HEK293 (cell line): ENCODE results near the gene ADGRF3.
A peak's percentile ranks its signal among the peaks of the same experiment; 100 is the strongest.

ENCODE experiments used
- GLI2 ChIP-seq: fragments of 450-650 bp; formaldehyde crosslinking; IDR thresholded peaks from 2 replicates; pipeline ENCODE4; 2017; ENCODE audit warnings: missing biosample characterization, missing genetic modification characterization, low read depth, borderline replicate concordance
- KLF1 ChIP-seq: fragments of 450-650 bp; formaldehyde crosslinking; IDR thresholded peaks from 2 replicates; pipeline ENCODE4 v1.5.1; 2016; ENCODE audit warnings: missing biosample characterization, missing genetic modification characterization
- KLF17 ChIP-seq: fragments of 450-650 bp; formaldehyde crosslinking; IDR thresholded peaks from 2 replicates; pipeline ENCODE4 v1.5.1; 2016; ENCODE audit warnings: missing biosample characterization, missing genetic modification characterization
- KLF7 ChIP-seq: fragments of 450-650 bp; formaldehyde crosslinking; IDR thresholded peaks from 2 replicates; pipeline ENCODE4 v1.5.1; 2016; ENCODE audit warnings: missing biosample characterization, missing genetic modification characterization, borderline replicate concordance
- KLF8 ChIP-seq: fragments of 450-650 bp; formaldehyde crosslinking; IDR thresholded peaks from 2 replicates; pipeline ENCODE4 v1.5.1; 2016; ENCODE audit warnings: missing biosample characterization, missing genetic modification characterization
- MYNN ChIP-seq: fragments of 450-650 bp; formaldehyde crosslinking; IDR thresholded peaks from 2 replicates; pipeline ENCODE4 v1.5.1; 2016; ENCODE audit warnings: missing biosample characterization, missing genetic modification characterization, borderline replicate concordance
- REPIN1 ChIP-seq: fragments of 450-650 bp; formaldehyde crosslinking; IDR thresholded peaks from 2 replicates; pipeline ENCODE4 v1.5.1; 2017; ENCODE audit warnings: missing biosample characterization, missing genetic modification characterization, low read depth
- SETDB1 ChIP-seq: IDR thresholded peaks from one replicate; pipeline ENCODE4 v1.6.1; 2017; ENCODE audit warnings: mild to moderate bottlenecking, low read length, moderate library complexity, mixed read lengths; ENCODE audit not compliant: insufficient read length
- SP2 ChIP-seq: fragments of 450-650 bp; formaldehyde crosslinking; IDR thresholded peaks from 2 replicates; pipeline ENCODE4 v1.5.1; 2016; ENCODE audit warnings: missing biosample characterization, missing genetic modification characterization
- SP7 ChIP-seq: fragments of 450-650 bp; formaldehyde crosslinking; IDR thresholded peaks from 2 replicates; pipeline ENCODE4 v1.5.1; 2016; ENCODE audit warnings: missing biosample characterization, missing genetic modification characterization
- ZBTB49 ChIP-seq: fragments of 450-650 bp; formaldehyde crosslinking; IDR thresholded peaks from 2 replicates; pipeline ENCODE4 v1.5.1; 2016; ENCODE audit warnings: missing biosample characterization, missing genetic modification characterization, low read depth
- ZEB2 ChIP-seq: fragments of 450-650 bp; formaldehyde crosslinking; IDR thresholded peaks from 2 replicates; pipeline ENCODE4 v1.5.1; 2016; ENCODE audit warnings: missing biosample characterization, missing genetic modification characterization
- ZFP3 ChIP-seq: fragments of 450-650 bp; formaldehyde crosslinking; IDR thresholded peaks from 2 replicates; pipeline ENCODE4 v1.5.1; 2016; ENCODE audit warnings: low read depth, missing biosample characterization, missing genetic modification characterization
- ZIC2 ChIP-seq: fragments of 450-650 bp; formaldehyde crosslinking; IDR thresholded peaks from 2 replicates; pipeline ENCODE4 v1.5.1; 2016; ENCODE audit warnings: missing biosample characterization, missing genetic modification characterization
- ZNF169 ChIP-seq: fragments of 450-650 bp; formaldehyde crosslinking; IDR thresholded peaks from 2 replicates; pipeline ENCODE4 v1.5.1; 2016; ENCODE audit warnings: missing biosample characterization, missing genetic modification characterization
- ZNF18 ChIP-seq: fragments of 450-650 bp; formaldehyde crosslinking; IDR thresholded peaks from 2 replicates; pipeline ENCODE4 v1.5.1; 2016; ENCODE audit warnings: missing biosample characterization, missing genetic modification characterization
- ZNF274 ChIP-seq, 2 experiments: fragments of 200-500 bp in 1 of 2; fragments of 450-650 bp in 1 of 2; sonication (Bioruptor generic) in 1 of 2; formaldehyde crosslinking in 1 of 2; IDR thresholded peaks; 2 replicates each; pipeline versions ENCODE4 v1.5.1 to v1.6.1; 2014 to 2016; ENCODE audit warnings: borderline replicate concordance in 1 of 2, inconsistent platforms in 1 of 2, low read length in 1 of 2, missing biosample characterization in 1 of 2, missing genetic modification characterization in 1 of 2
- ZNF280D ChIP-seq: fragments of 450-650 bp; formaldehyde crosslinking; IDR thresholded peaks from 2 replicates; pipeline ENCODE4 v1.5.1; 2016; ENCODE audit warnings: missing biosample characterization, missing genetic modification characterization
- ZNF302 ChIP-seq: fragments of 450-650 bp; formaldehyde crosslinking; IDR thresholded peaks from 2 replicates; pipeline ENCODE4 v1.5.1; 2016; ENCODE audit warnings: missing biosample characterization, missing genetic modification characterization, low read depth
- ZNF514 ChIP-seq: fragments of 450-650 bp; formaldehyde crosslinking; IDR thresholded peaks from 2 replicates; pipeline ENCODE4 v1.5.1; 2016; ENCODE audit warnings: missing biosample characterization, missing genetic modification characterization
- ZNF521 ChIP-seq: fragments of 450-650 bp; formaldehyde crosslinking; IDR thresholded peaks from 2 replicates; pipeline ENCODE4 v1.5.1; 2017; ENCODE audit warnings: missing biosample characterization, mild to moderate bottlenecking, missing genetic modification characterization
- ZNF544 ChIP-seq: fragments of 450-650 bp; formaldehyde crosslinking; IDR thresholded peaks from 2 replicates; pipeline ENCODE4 v1.5.0; 2017; ENCODE audit warnings: missing biosample characterization, missing genetic modification characterization
- ZNF623 ChIP-seq: fragments of 450-650 bp; formaldehyde crosslinking; IDR thresholded peaks from 2 replicates; pipeline ENCODE4 v1.5.1; 2016; ENCODE audit warnings: missing biosample characterization, missing genetic modification characterization
- ZNF639 ChIP-seq: fragments of 450-650 bp; formaldehyde crosslinking; IDR thresholded peaks from 2 replicates; pipeline ENCODE4 v1.5.1; 2016; ENCODE audit warnings: missing biosample characterization, missing genetic modification characterization
- ZNF654 ChIP-seq: fragments of 450-650 bp; formaldehyde crosslinking; IDR thresholded peaks from 2 replicates; pipeline ENCODE4 v1.5.1; 2016; ENCODE audit warnings: low read depth, missing biosample characterization, missing genetic modification characterization
- ZNF707 ChIP-seq: fragments of 450-650 bp; formaldehyde crosslinking; IDR thresholded peaks from 2 replicates; pipeline ENCODE4 v1.5.1; 2016; ENCODE audit warnings: missing biosample characterization, missing genetic modification characterization
- ZNF777 ChIP-seq: fragments of 450-650 bp; formaldehyde crosslinking; IDR thresholded peaks from 2 replicates; pipeline ENCODE4 v1.5.1; 2017; ENCODE audit warnings: missing biosample characterization, missing genetic modification characterization, borderline replicate concordance
- ZNF791 ChIP-seq: fragments of 450-650 bp; formaldehyde crosslinking; IDR thresholded peaks from 2 replicates; pipeline ENCODE4 v1.5.1; 2016; ENCODE audit warnings: missing biosample characterization, missing genetic modification characterization
- ZXDB ChIP-seq: fragments of 450-650 bp; formaldehyde crosslinking; IDR thresholded peaks from 2 replicates; pipeline ENCODE4 v1.5.1; 2016; ENCODE audit warnings: missing biosample characterization, missing genetic modification characterization

The ADGRF3 gene

GRCh38 chr2:26355038-26355995 lies 8.7 kb upstream of the ADGRF3 start (continued):
- peak; percentile 92 for TF ChIP-seq SP7 (tag by site-specific recombination)
- TF ChIP-seq REPIN1 (tag by site-specific recombination) = no peak
- no peak for TF ChIP-seq ZNF791
- TF ChIP-seq ZEB2 (tag by site-specific recombination) = peak; percentile 78
- no peak for TF ChIP-seq ZNF169 (tag by site-specific recombination)
- no peak for TF ChIP-seq ZNF18 (tag by site-specific recombination)
- TF ChIP-seq ZIC2 (tag by site-specific recombination) = no peak
- no peak for TF ChIP-seq ZNF521 (tag by site-specific recombination)
- peak; percentile 61; the same call in 1 of the 2 replicates for TF ChIP-seq ZXDB (tag by site-specific recombination)
- TF ChIP-seq ZNF274 (IDR thresholded peaks at IDR 0.05; ENCODE audit: low read length) = no peak
- TF ChIP-seq ZNF274 (tag by site-specific recombination; IDR thresholded peaks at IDR 0.05; ENCODE audit: borderline replicate concordance) = no peak
- no peak for TF ChIP-seq ZNF623 (tag by site-specific recombination)
- TF ChIP-seq GLI2 (tag by site-specific recombination) = no peak
- no peak for TF ChIP-seq ZNF654
- TF ChIP-seq ZFP3 = no peak
- no peak for TF ChIP-seq MYNN
- TF ChIP-seq KLF7 = peak; percentile 86; the same call in 1 of the 2 replicates
- no peak for TF ChIP-seq ZNF544
- TF ChIP-seq ZNF639 (tag by site-specific recombination) = peak; percentile 78
- peak; percentile 78 for TF ChIP-seq KLF17
- no peak for TF ChIP-seq SETDB1
- TF ChIP-seq ZNF707 (tag by site-specific recombination) = no peak
- peak; percentile 9; the same call in 1 of the 2 replicates for TF ChIP-seq SP2 (tag by site-specific recombination)
- no peak for TF ChIP-seq ZNF280D (tag by site-specific recombination)
- TF ChIP-seq ZNF302 (tag by site-specific recombination) = no peak
- TF ChIP-seq ZBTB49 (tag by site-specific recombination) = no peak
- no peak for TF ChIP-seq ZNF514 (tag by site-specific recombination)
- peak; percentile 90 for TF ChIP-seq KLF8 (tag by site-specific recombination)
- TF ChIP-seq KLF1 (tag by site-specific recombination) = peak; percentile 87
- TF ChIP-seq ZNF777 (tag by site-specific recombination) = no peak
